GM21526 (cell line): Measurements from ENCODE around the gene FRMD8.

Source experiments
- ATAC-seq: cut with Tn5 transposase; IDR thresholded peaks from one replicate; pipeline ENCODE4 v1.9.1; 2021; ENCODE audit warnings: moderate library complexity; ENCODE audit not compliant: unreplicated experiment, low FRiP score

The FRMD8 gene

GRCh38 chr11:65386307-65387140 is at the start of gene FRMD8:
TSS of gene FRMD8 (plus strand) at chr11:65386637. CDS start at chr11:65387037, 400 bp downstream.
- ATAC-seq: no peak

GRCh38 chr11:65338676-65339075 is 47.8 kb upstream of the FRMD8 start:
- ATAC-seq: no peak

GRCh38 chr11:65340226-65340625 is 46.2 kb upstream of the FRMD8 start:
- no peak for ATAC-seq

GRCh38 chr11:65341856-65342255 is 44.6 kb upstream of the FRMD8 start:
- no peak for ATAC-seq

- ATAC-seq: no peak
Observed at GRCh38 chr11:65351511-65351910, 34.9 kb upstream of the FRMD8 start.

GRCh38 chr11:65352783-65353182 is 33.7 kb upstream of the FRMD8 start:
- no peak for ATAC-seq

GRCh38 chr11:65353376-65353775 is 33.1 kb upstream of the FRMD8 start:
- ATAC-seq: no peak

GRCh38 chr11:65353900-65354264 is 32.6 kb upstream of the FRMD8 start:
- ATAC-seq: no peak

GRCh38 chr11:65354265-65355012 is 32.0 kb upstream of the FRMD8 start, which contains the start of gene TIGD3:
TSS of gene TIGD3 (plus strand) at chr11:65354751. CDS start at chr11:65355809, 1,058 bp downstream.
- ATAC-seq: peak; percentile 69

GRCh38 chr11:65355013-65355775 is 31.2 kb upstream of the FRMD8 start:
- peak; percentile 14 for ATAC-seq

GRCh38 chr11:65355776-65356393 is 30.6 kb upstream of the FRMD8 start:
- no peak for ATAC-seq

GRCh38 chr11:65356394-65356972 is 30.0 kb upstream of the FRMD8 start:
- ATAC-seq: no peak

- ATAC-seq: no peak
Observed at GRCh38 chr11:65357856-65358356, 28.5 kb upstream of the FRMD8 start.

GRCh38 chr11:65362320-65362931 is 24.0 kb upstream of the FRMD8 start:
- ATAC-seq: no peak

- no peak for ATAC-seq
Observed at GRCh38 chr11:65362966-65363365, 23.5 kb upstream of the FRMD8 start.

GRCh38 chr11:65363770-65364169 is 22.7 kb upstream of the FRMD8 start:
- no peak for ATAC-seq

- ATAC-seq: no peak
Observed at GRCh38 chr11:65366340-65366773, 20.1 kb upstream of the FRMD8 start.

GRCh38 chr11:65370659-65371049 is 15.8 kb upstream of the FRMD8 start:
- ATAC-seq: no peak

GRCh38 chr11:65373839-65374580 is 12.4 kb upstream of the FRMD8 start:
- ATAC-seq: no peak
